CD4-positive, alpha-beta T cell treated with Interleukin-15 for 1 hour (primary cell): ENCODE data around the gene PLEKHS1.

Source experiments
- DNase-seq: peaks from one replicate; pipeline ENCODE4 v3.0.0-alpha.2; 2020

The PLEKHS1 gene

GRCh38 chr10:113751181-113751732 lies at the start of gene PLEKHS1:
Gene PLEKHS1 (plus strand): TSS chr10:113751682. CDS start chr10:113755278, 3,596 bp downstream.
- no peak for DNase-seq

GRCh38 chr10:113704637-113705343 lies 46.7 kb upstream of the PLEKHS1 start:
- DNase-seq, result no peak

- DNase-seq, result no peak
Observed at GRCh38 chr10:113705344-113705652, 46.2 kb upstream of the PLEKHS1 start.

- no peak for DNase-seq
Observed at GRCh38 chr10:113706623-113707022, 44.9 kb upstream of the PLEKHS1 start.

GRCh38 chr10:113708640-113709039 lies 42.8 kb upstream of the PLEKHS1 start:
- DNase-seq, result no peak

GRCh38 chr10:113709221-113709838 lies 42.2 kb upstream of the PLEKHS1 start:
- DNase-seq, result no peak

- DNase-seq, result no peak
Observed at GRCh38 chr10:113711142-113711541, 40.3 kb upstream of the PLEKHS1 start.

GRCh38 chr10:113712024-113712423 lies 39.5 kb upstream of the PLEKHS1 start:
- no peak for DNase-seq

GRCh38 chr10:113712755-113713639 lies 38.5 kb upstream of the PLEKHS1 start:
- DNase-seq, result no peak

- DNase-seq, result no peak
Observed at GRCh38 chr10:113713640-113713982, 37.9 kb upstream of the PLEKHS1 start.

- DNase-seq, result no peak
Observed at GRCh38 chr10:113716109-113716910, 35.2 kb upstream of the PLEKHS1 start.

GRCh38 chr10:113718969-113719822 lies 32.3 kb upstream of the PLEKHS1 start:
- no peak for DNase-seq

GRCh38 chr10:113720386-113720785 lies 31.1 kb upstream of the PLEKHS1 start:
- no peak for DNase-seq

GRCh38 chr10:113732160-113732881 lies 19.2 kb upstream of the PLEKHS1 start:
- DNase-seq, result no peak

- no peak for DNase-seq
Observed at GRCh38 chr10:113732966-113733365, 18.5 kb upstream of the PLEKHS1 start.

- no peak for DNase-seq
Observed at GRCh38 chr10:113733635-113734034, 17.8 kb upstream of the PLEKHS1 start.

- no peak for DNase-seq
Observed at GRCh38 chr10:113735913-113736312, 15.6 kb upstream of the PLEKHS1 start.

- no peak for DNase-seq
Observed at GRCh38 chr10:113736576-113736975, 14.9 kb upstream of the PLEKHS1 start.

GRCh38 chr10:113739031-113739430 lies 12.5 kb upstream of the PLEKHS1 start:
- no peak for DNase-seq

GRCh38 chr10:113739577-113739976 lies 11.9 kb upstream of the PLEKHS1 start:
- no peak for DNase-seq

GRCh38 chr10:113740850-113741249 lies 10.6 kb upstream of the PLEKHS1 start:
- DNase-seq, result no peak
